H1 (cell line): ENCODE data around the gene DRC3. TPM values are rescaled to one million over a fixed set of nuclear protein-coding genes. Genes with fewer than 3 reads are reported as not detected.

ENCODE experiments used
- CTCF ChIA-PET: fragments of 300-600 bp; sonication (Branson Sonifier 250); formaldehyde crosslinking; loops from one replicate; lab custom pipeline; 2021; ENCODE audit not compliant: partially characterized antibody; lab: Charles Lee
- POLR2A ChIA-PET: fragments of 300-600 bp; sonication (Branson Sonifier 250); formaldehyde crosslinking; loops from one replicate; lab custom pipeline; 2021; ENCODE audit warnings: inconsistent platforms; ENCODE audit not compliant: partially characterized antibody; lab: Charles Lee
- DNase-seq, 2 experiments: peaks; one replicate each; pipeline versions ENCODE4 v3.0.0 to v3.0.0-alpha.2; 2010 to 2022; ENCODE audit warnings: low spot score in 2 of 2, low read depth in 1 of 2, mixed read lengths in 1 of 2
- FAIRE-seq: peaks from 2 replicates; lab custom pipeline; 2011; peaks lifted over from hg19 to GRCh38; lab: Jason Lieb, UNC
- H2AFZ ChIP-seq: 2 replicates; pipeline ENCODE4 v1.8.1; 2012; ENCODE audit warnings: low read length, inconsistent platforms
- H2AK5ac ChIP-seq: 2 replicates; pipeline ENCODE4 v1.6.1; 2013; ENCODE audit warnings: low read depth, low read length
- H2BK120ac ChIP-seq: replicated peaks from 2 replicates; pipeline ENCODE3; 2013; ENCODE audit warnings: low read depth, low read length, inconsistent platforms
- H2BK12ac ChIP-seq: 2 replicates; pipeline ENCODE4 v1.6.1; 2013; ENCODE audit warnings: low read depth, low read length
- H2BK15ac ChIP-seq: 2 replicates; pipeline ENCODE4 v1.6.1; 2013; ENCODE audit warnings: low read length
- H2BK20ac ChIP-seq: 2 replicates; pipeline ENCODE4 v1.6.1; 2013; ENCODE audit warnings: low read length
- H2BK5ac ChIP-seq: 2 replicates; pipeline ENCODE4 v1.6.1; 2013; ENCODE audit warnings: low read depth, low read length
- H3K14ac ChIP-seq: 2 replicates; pipeline ENCODE4 v1.6.1; 2013; ENCODE audit warnings: inconsistent platforms; ENCODE audit not compliant: insufficient read length
- H3K18ac ChIP-seq: 2 replicates; pipeline ENCODE4 v1.6.1; 2013; ENCODE audit warnings: low read length; ENCODE audit errors: extremely low read depth
- H3K23ac ChIP-seq: 2 replicates; pipeline ENCODE4 v1.6.1; 2013; ENCODE audit warnings: inconsistent platforms; ENCODE audit not compliant: insufficient read length
- H3K23me2 ChIP-seq: 2 replicates; pipeline ENCODE4 v1.6.1; 2013; ENCODE audit warnings: low read depth, low read length
- H3K27ac ChIP-seq: 2 replicates; pipeline ENCODE4 v1.6.1; 2011; ENCODE audit warnings: low read depth, low read length, inconsistent platforms
- H3K27me3 ChIP-seq, 4 experiments: replicated peaks in 1 of 4; 1 replicate in 1 of 4; 2 replicates in 3 of 4; pipeline versions ENCODE4 v1.6.1 to v1.8.1; 2011 to 2013; ENCODE audit warnings: low read length in 3 of 4, mild to moderate bottlenecking in 3 of 4, inconsistent platforms in 2 of 4, mixed read lengths in 2 of 4, moderate library complexity in 1 of 4; ENCODE audit not compliant: control insufficient read depth in 3 of 4, insufficient read depth in 3 of 4; ENCODE audit errors: extremely low read depth in 1 of 4
- H3K36me3 ChIP-seq, 4 experiments: 2 replicates each; pipeline versions ENCODE4 v1.6.1 to v1.8.1; 2011 to 2013; ENCODE audit warnings: mild to moderate bottlenecking in 4 of 4, low read length in 3 of 4, moderate library complexity in 2 of 4, control low read depth in 1 of 4, inconsistent platforms in 1 of 4; ENCODE audit not compliant: insufficient read depth in 4 of 4, control insufficient read depth in 2 of 4
- H3K4ac ChIP-seq: replicated peaks from 2 replicates; pipeline ENCODE3; 2013; ENCODE audit warnings: low read length, low read depth, mixed read lengths, inconsistent platforms; ENCODE audit not compliant: insufficient read length
- H3K4me1 ChIP-seq, 4 experiments: replicated peaks in 1 of 4; 1 replicate in 1 of 4; 2 replicates in 3 of 4; pipeline versions ENCODE4 v1.6.1 to v1.8.1; 2011 to 2013; ENCODE audit warnings: low read length in 3 of 4, inconsistent platforms in 2 of 4, mixed read lengths in 1 of 4; ENCODE audit not compliant: insufficient read depth in 4 of 4, control insufficient read depth in 3 of 4
- H3K4me2 ChIP-seq, 2 experiments: 2 replicates each; pipeline versions ENCODE4 v1.6.1 to v1.8.1; 2011 to 2013; ENCODE audit warnings: low read depth in 2 of 2, low read length in 2 of 2, control low read depth in 1 of 2, inconsistent platforms in 1 of 2, mild to moderate bottlenecking in 1 of 2; ENCODE audit not compliant: insufficient read depth in 1 of 2
- H3K4me3 ChIP-seq, 4 experiments: fragments of 200-600, 300-600 bp in 1 of 4; sonication (generic), shearing (Covaris generic), sonication (Bioruptor Twin) in 1 of 4; 2 replicates each; pipeline versions ENCODE4 v1.5.1 to v1.8.1; 2011 to 2016; ENCODE audit warnings: low read length in 4 of 4, low read depth in 3 of 4, control low read depth in 2 of 4, inconsistent platforms in 2 of 4, mild to moderate bottlenecking in 2 of 4, mixed read lengths in 1 of 4, moderate library complexity in 1 of 4; ENCODE audit not compliant: insufficient read depth in 2 of 4; ENCODE audit errors: extremely low read depth in 1 of 4
- H3K56ac ChIP-seq: replicated peaks from 2 replicates; pipeline ENCODE3; 2013; ENCODE audit warnings: low read depth, mild to moderate bottlenecking, mixed read lengths, low read length, inconsistent platforms; ENCODE audit not compliant: insufficient read length
- H3K79me1 ChIP-seq: 2 replicates; pipeline ENCODE4 v1.6.1; 2013; ENCODE audit warnings: low read depth, low read length, control low read depth
- H3K79me2 ChIP-seq, 2 experiments: 2 replicates each; pipeline versions ENCODE4 v1.6.1 to v1.8.1; 2012 to 2013; ENCODE audit warnings: low read length in 2 of 2, mild to moderate bottlenecking in 2 of 2, inconsistent platforms in 1 of 2; ENCODE audit not compliant: insufficient read depth in 2 of 2, control insufficient read depth in 1 of 2
- H3K9ac ChIP-seq, 4 experiments: replicated peaks in 1 of 4; 1 replicate in 1 of 4; 2 replicates in 3 of 4; pipeline versions ENCODE4 v1.6.1 to v1.8.1; 2011 to 2013; ENCODE audit warnings: low read depth in 3 of 4, low read length in 3 of 4, control low read depth in 2 of 4, mild to moderate bottlenecking in 2 of 4, moderate library complexity in 2 of 4, inconsistent platforms in 1 of 4; ENCODE audit errors: extremely low read depth in 1 of 4
- H3K9me3 ChIP-seq, 2 experiments: 2 replicates each; pipeline versions ENCODE4 v1.6.1 to v1.8.1; 2012 to 2013; ENCODE audit warnings: mild to moderate bottlenecking in 2 of 2, moderate library complexity in 2 of 2, control low read depth in 1 of 2, inconsistent platforms in 1 of 2, low read depth in 1 of 2, low read length in 1 of 2, mixed read lengths in 1 of 2; ENCODE audit not compliant: insufficient read depth in 2 of 2
- H4K20me1 ChIP-seq, 2 experiments: replicated peaks in 1 of 2; 2 replicates each; pipeline versions ENCODE3 to v1.8.1; 2011 to 2013; ENCODE audit warnings: inconsistent platforms in 2 of 2, low read length in 2 of 2, mild to moderate bottlenecking in 1 of 2; ENCODE audit not compliant: insufficient read depth in 2 of 2, control insufficient read depth in 1 of 2
- H4K5ac ChIP-seq: 2 replicates; pipeline ENCODE4 v1.6.1; 2013; ENCODE audit warnings: low read length, low read depth, mixed read lengths, inconsistent platforms; ENCODE audit not compliant: insufficient read length
- H4K8ac ChIP-seq: 2 replicates; pipeline ENCODE4 v1.8.0; 2013; ENCODE audit warnings: mild to moderate bottlenecking, moderate library complexity, low read length, inconsistent platforms; ENCODE audit not compliant: insufficient read depth; ENCODE audit errors: extremely low read depth
- H4K91ac ChIP-seq: replicated peaks from 2 replicates; pipeline ENCODE3; 2013; ENCODE audit warnings: low read length, mixed read lengths, inconsistent platforms; ENCODE audit not compliant: insufficient read length
- USF2 ChIP-seq: IDR thresholded peaks from 2 replicates; pipeline ENCODE4 v1.6.1; 2011; ENCODE audit warnings: low read length, improper control_type of control experiment
- YY1 ChIP-seq: IDR thresholded peaks from 2 replicates; pipeline ENCODE4 v1.6.1; 2011; ENCODE audit warnings: low read depth, mild to moderate bottlenecking, low read length
- WGBS, 2 experiments: shearing (Covaris generic) in 1 of 2; methylation state at CpG; one replicate each; pipeline versions ENCODE4 v1.1.6 to v1.1.7; 2013 to 2015; ENCODE audit warnings: low lambda C conversion rate in 2 of 2, mixed read lengths in 2 of 2, inconsistent platforms in 1 of 2, low coverage in 1 of 2, missing lambda C conversion rate in 1 of 2; ENCODE audit not compliant: insufficient replicate concordance in 2 of 2, insufficient coverage in 1 of 2, insufficient read length in 1 of 2; ENCODE audit errors: extremely low coverage in 1 of 2, missing lambda C conversion rate in 1 of 2; 5-methylcytosine and 5-hydroxymethylcytosine counted together
- polyA plus RNA-seq, 7 experiments: library from polyadenylated mRNA; depleted of rRNA in 3 of 7; stranded (reverse) in 5 of 7; unstranded in 2 of 7; fragments of >200 nt in 5 of 7; fragments of 200-250 nt in 2 of 7; gene quantifications; 1 replicate in 5 of 7; 2 replicates in 1 of 7; 4 replicates in 1 of 7; pipeline versions ENCODE4 v1.2.1 to v1.2.3, GENCODE V29; 2011 to 2013; ENCODE audit warnings: missing spikeins in 2 of 7, mixed read lengths in 2 of 7
- total RNA-seq: library from RNA; stranded (reverse); fragmentation: NEBNext Ultra II Directional; extraction: Animal tissue kit (Norgen Biotek cat#: 25700); gene quantifications from 2 replicates; pipeline ENCODE4 v1.2.1, GENCODE V29; 2021

The DRC3 gene
- total and polyA plus RNA-seq, 2 of the 8 experiments (the other 6 are each of a cell fraction or from before 2014, with no cell fraction given): 0.59 TPM; not detected in 1

GRCh38 chr17:18059283-18059682 is 86.6 kb downstream of the DRC3 start:
- H4K91ac ChIP-seq: no peak overlapping the region
- CTCF ChIA-PET: interaction anchor here (0.7 to 1.6 kb wide), 4 partner anchors 9 to 82 kb away, joined by 3 to 4 read pairs (median 4); no protein-coding TSS in a partner anchor
- no peaks in the 10 kb centered on the region for H3K23me2 ChIP-seq
- H4K20me1 ChIP-seq: peaks cover 0 to 2% of the 10 kb centered on the region in 2 experiments
- no peak overlapping the region for H2AK5ac ChIP-seq
- no peak overlapping the region for H4K8ac ChIP-seq
- H2BK5ac ChIP-seq: no peak overlapping the region
- TF ChIP-seq USF2 (no peak), YY1 (no peak)
- H3K27me3 ChIP-seq: no peaks in the 10 kb centered on the region
- H3K27ac ChIP-seq: no peak overlapping the region
- no peak overlapping the region for H3K14ac ChIP-seq
- H2AFZ ChIP-seq: no peak overlapping the region
- POLR2A ChIA-PET: interaction anchor here (0.6 to 1.1 kb wide), 2 partner anchors 9 to 11 kb away, joined by 3 to 4 read pairs; no protein-coding TSS in a partner anchor
- no peak overlapping the region for H3K9ac ChIP-seq
- H2BK120ac ChIP-seq: no peak overlapping the region
- no peaks in the 10 kb centered on the region for H3K79me1 ChIP-seq
- H2BK20ac ChIP-seq: no peak overlapping the region
- no peak overlapping the region for H3K56ac ChIP-seq
- H3K4me3 ChIP-seq: no peak overlapping the region
- H3K36me3 ChIP-seq: peaks cover 0 to 10% (median 6%) of the 10 kb centered on the region in 4 experiments; a peak in 5 of 8 replicates
- no peak for FAIRE-seq
- no peak overlapping the region for H3K4ac ChIP-seq
- no peak overlapping the region for H2BK12ac ChIP-seq
- no peak for DNase-seq
- 91% methylated on average over 5 of the region's 5 CpGs; no CpG with 5 or more reads in 1 of the 2 experiments for WGBS, 2 experiments
- no peaks in the 10 kb centered on the region for H3K9me3 ChIP-seq
- no peak overlapping the region for H3K23ac ChIP-seq
- H3K4me2 ChIP-seq: no peak overlapping the region
- no peak overlapping the region for H4K5ac ChIP-seq
- no peak overlapping the region for H3K18ac ChIP-seq
- no peak overlapping the region for H2BK15ac ChIP-seq
- H3K79me2 ChIP-seq: no peaks in the 10 kb centered on the region
- H3K4me1 ChIP-seq: no peaks in the 10 kb centered on the region
